Endothelial cell of umbilical vein (primary cell): Measurements from ENCODE around the gene CYTH1. TPM values are rescaled to one million over a fixed set of nuclear protein-coding genes. Genes with fewer than 3 reads are reported as not detected.

Experiments
- BruUV-seq: library from RNA; stranded (reverse); fragments of 400-500 nt; replicated peaks from 2 replicates; lab custom pipeline; 2021; lab: Mats Ljungman, UMichigan
- CTCF ChIA-PET: fragments of 300-600, 350-600 bp; sonication (Branson Sonifier 250); formaldehyde crosslinking; loops from one replicate; lab custom pipeline; 2021; ENCODE audit warnings: antibody characterized with exemption, inconsistent platforms; lab: Charles Lee
- POLR2A ChIA-PET: fragments of 300-600, 350-600 bp; sonication (Branson Sonifier 250); formaldehyde crosslinking; loops from one replicate; lab custom pipeline; 2021; ENCODE audit warnings: antibody characterized with exemption, inconsistent platforms; lab: Charles Lee
- DNase-seq: peaks from one replicate; pipeline ENCODE4 v3.0.0-alpha.2; 2011; ENCODE audit warnings: low read depth, low spot score
- FAIRE-seq: peaks from 2 replicates; lab custom pipeline; 2011; peaks lifted over from hg19 to GRCh38; lab: Jason Lieb, UNC
- H2AFZ ChIP-seq: 2 replicates; pipeline ENCODE4 v1.6.0; 2012; ENCODE audit warnings: low read depth, low read length, control low read depth, inconsistent platforms
- H3K27ac ChIP-seq: 2 replicates; pipeline ENCODE4 v1.5.1; 2011; ENCODE audit warnings: low read depth, mild to moderate bottlenecking, control low read depth, low read length, moderate library complexity; ENCODE audit not compliant: insufficient read depth
- H3K27me3 ChIP-seq, 2 experiments: 2 replicates each; pipeline versions ENCODE4 v1.6.0 to v1.6.1; 2011; ENCODE audit warnings: low read length in 2 of 2, mixed read lengths in 1 of 2; ENCODE audit not compliant: control insufficient read depth in 2 of 2, insufficient read depth in 2 of 2
- H3K36me3 ChIP-seq, 2 experiments: 2 replicates in 1 of 2; 3 replicates in 1 of 2; pipeline ENCODE4 v1.5.1; 2011; ENCODE audit warnings: low read length in 2 of 2, mild to moderate bottlenecking in 1 of 2, moderate library complexity in 1 of 2; ENCODE audit not compliant: control insufficient read depth in 2 of 2, insufficient read depth in 2 of 2; ENCODE audit errors: extremely low read depth in 1 of 2
- H3K4me1 ChIP-seq: 3 replicates; pipeline ENCODE4 v1.5.1; 2011; ENCODE audit warnings: mild to moderate bottlenecking, low read length; ENCODE audit not compliant: control insufficient read depth, insufficient read depth; ENCODE audit errors: extremely low read depth
- H3K4me2 ChIP-seq: 2 replicates; pipeline ENCODE4 v1.6.1; 2011; ENCODE audit warnings: low read length, control low read depth, mixed read lengths; ENCODE audit not compliant: insufficient read depth
- H3K4me3 ChIP-seq, 3 experiments: fragments of 200-600 bp in 1 of 3; sonication (generic), shearing (Covaris generic) in 1 of 3; replicated peaks in 1 of 3; 2 replicates each; pipeline ENCODE4 v1.5.1; 2011 to 2016; ENCODE audit warnings: control low read depth in 3 of 3, low read length in 3 of 3, mild to moderate bottlenecking in 2 of 3, inconsistent platforms in 1 of 3, low read depth in 1 of 3, moderate library complexity in 1 of 3; ENCODE audit not compliant: insufficient read depth in 1 of 3
- H3K79me2 ChIP-seq: 2 replicates; pipeline ENCODE4 v1.6.0; 2012; ENCODE audit warnings: low read length, inconsistent platforms; ENCODE audit not compliant: control insufficient read depth, insufficient read depth
- H3K9ac ChIP-seq: replicated peaks from 2 replicates; pipeline ENCODE3; 2011; ENCODE audit warnings: low read length, control low read depth; ENCODE audit not compliant: insufficient read depth; ENCODE audit errors: extremely low read depth
- H3K9me1 ChIP-seq: replicated peaks from 3 replicates; pipeline ENCODE4 v1.6.0; 2011; ENCODE audit warnings: mild to moderate bottlenecking, low read length; ENCODE audit not compliant: control insufficient read depth, insufficient read depth; ENCODE audit errors: extremely low read depth
- H3K9me3 ChIP-seq: replicated peaks from 2 replicates; pipeline ENCODE4 v1.5.1; 2012; ENCODE audit warnings: low read length, inconsistent platforms; ENCODE audit not compliant: control insufficient read depth, insufficient read depth
- H4K20me1 ChIP-seq: replicated peaks from 2 replicates; pipeline ENCODE3; 2011; ENCODE audit warnings: mild to moderate bottlenecking, low read length; ENCODE audit not compliant: control insufficient read depth, insufficient read depth; ENCODE audit errors: extremely low read depth
- CTCF ChIP-seq, 2 donors: IDR thresholded peaks; 1 replicate in 1 of 2; 2 replicates in 1 of 2; pipeline ENCODE4 v1.5.1; 2011; ENCODE audit warnings: low read length in 2 of 2, mild to moderate bottlenecking in 2 of 2, moderate library complexity in 2 of 2, control low read depth in 1 of 2, inconsistent platforms in 1 of 2, low read depth in 1 of 2; ENCODE audit not compliant: insufficient read depth in 1 of 2; ENCODE audit errors: extremely low read depth in 1 of 2
- EZH2 ChIP-seq: IDR thresholded peaks from 2 replicates; pipeline ENCODE4 v1.6.1; 2012; ENCODE audit warnings: borderline replicate concordance, low read depth, mild to moderate bottlenecking, moderate library complexity, low read length, inconsistent platforms; ENCODE audit not compliant: severe bottlenecking
- FOS ChIP-seq: IDR thresholded peaks from 2 replicates; pipeline ENCODE4 v1.6.1; 2011; ENCODE audit warnings: mild to moderate bottlenecking, low read length, moderate library complexity, borderline replicate concordance; ENCODE audit not compliant: insufficient read depth
- GATA2 ChIP-seq: IDR thresholded peaks from 2 replicates; pipeline ENCODE4 v1.7.0; 2011; ENCODE audit warnings: low read depth, mild to moderate bottlenecking, moderate library complexity, mixed read lengths, low read length; ENCODE audit not compliant: insufficient read length, insufficient read depth
- JUN ChIP-seq: IDR thresholded peaks from 2 replicates; pipeline ENCODE4 v1.6.1; 2011; ENCODE audit warnings: borderline replicate concordance, low read depth; ENCODE audit not compliant: insufficient read length, insufficient read depth
- MAX ChIP-seq: IDR thresholded peaks from 2 replicates; pipeline ENCODE4 v1.6.1; 2011; ENCODE audit not compliant: insufficient read depth, insufficient read length
- MYC ChIP-seq: IDR thresholded peaks from one replicate; pipeline ENCODE4 v1.6.1; 2011; ENCODE audit warnings: mild to moderate bottlenecking, low read depth, low read length
- POLR2A ChIP-seq: IDR thresholded peaks from 2 replicates; pipeline ENCODE4 v1.6.1; 2012; ENCODE audit warnings: low read depth, mild to moderate bottlenecking, control low read depth, low read length
- POLR2AphosphoS5 ChIP-seq: IDR thresholded peaks from 2 replicates; pipeline ENCODE4 v1.6.1; 2012; ENCODE audit warnings: low read depth, mild to moderate bottlenecking, control low read depth, low read length, moderate library complexity; ENCODE audit not compliant: insufficient read depth
- dilution Hi-C: fragments of 300-500 bp; cut with MboI; formaldehyde crosslinking; loops from one replicate; pipeline ENCODE4 v1.15.0; 2019; ENCODE audit warnings: low sequenced_read_pairs; ENCODE audit not compliant: extremely low pct_ligation_motif_present
- intact Hi-C: fragments of 100-400 bp; cut with micrococcal nuclease; formaldehyde crosslinking; loops from one replicate; pipeline ENCODE4 v1.10.0; 2022
- polyA plus RNA-seq, 4 experiments: library from polyadenylated mRNA; depleted of rRNA in 3 of 4; stranded (reverse) in 3 of 4; unstranded in 1 of 4; fragments of >200 nt; gene quantifications; 2 replicates each; pipeline versions ENCODE4 v1.2.1 to v1.2.3, GENCODE V29; 2011 to 2012; ENCODE audit warnings: missing spikeins in 1 of 4
- total RNA-seq: library from RNA; stranded (reverse); gene quantifications from 2 replicates; pipeline ENCODE4 v1.2.3, GENCODE V29; 2021

Gene CYTH1
- total and polyA plus RNA-seq, 2 donors (not counting 3 experiments of a cell fraction or from before 2014, with no cell fraction given): 35.9 to 49.9 TPM

- POLR2A ChIA-PET: no interaction called here
- no peak overlapping the region for H2AFZ ChIP-seq
- H3K27ac ChIP-seq: no peak overlapping the region
Observed at GRCh38 chr17:78658281-78658785, 123.7 kb downstream of the CYTH1 start.

GRCh38 chr17:78655251-78655940, 126.7 kb downstream of the CYTH1 start:
- Histone ChIP-seq H3K9me3 (no peaks in the 10 kb centered on the region), H3K4me3 (no peak overlapping the region), H3K9ac (no peak overlapping the region), H2AFZ (no peak overlapping the region), H3K27me3 (peaks cover 0 to 12% of the 10 kb centered on the region in 2 experiments), H4K20me1 (no peaks in the 10 kb centered on the region), H3K79me2 (no peaks in the 10 kb centered on the region), H3K27ac (no peak overlapping the region), H3K4me2 (no peak overlapping the region), H3K36me3 (no peaks in the 10 kb centered on the region), H3K9me1 (no peaks in the 10 kb centered on the region), H3K4me1 (no peaks in the 10 kb centered on the region)
- no peak for DNase-seq
- dilution Hi-C loops (no loop called here), intact Hi-C loops (no loop called here)
- no peak for FAIRE-seq
- TF ChIP-seq POLR2AphosphoS5: no peak
- TF ChIP-seq JUN: no peak
- TF ChIP-seq EZH2: no peak
- no peak for TF ChIP-seq POLR2A
- no peak for TF ChIP-seq GATA2
- TF ChIP-seq FOS: no peak
- no peak for TF ChIP-seq MYC
- no peak for TF ChIP-seq CTCF (IDR thresholded peaks at IDR 0.05; ENCODE audit: extremely low read depth in 1 of 2, insufficient read depth in 1 of 2, low read depth in 1 of 2, low read length in 2 of 2)
- TF ChIP-seq MAX: no peak
- POLR2A ChIA-PET: no interaction called here
- BruUV-seq: no TSS peak
- CTCF ChIA-PET: no interaction called here

More at GRCh38 chr17:78658281-78658785, 123.7 kb downstream of the CYTH1 start:
- H4K20me1 ChIP-seq: no peaks in the 10 kb centered on the region
- no peak overlapping the region for H3K9ac ChIP-seq
- H3K27me3 ChIP-seq: peaks cover 0 to 13% of the 10 kb centered on the region in 2 experiments
- no peak for FAIRE-seq
- no TSS peak for BruUV-seq
- DNase-seq: no peak
- TF ChIP-seq GATA2: no peak
- TF ChIP-seq JUN: no peak
- TF ChIP-seq POLR2AphosphoS5: no peak
- TF ChIP-seq POLR2A: no peak
- no peak for TF ChIP-seq MAX
- TF ChIP-seq EZH2: no peak
- TF ChIP-seq FOS: no peak
- dilution Hi-C loops (no loop called here), intact Hi-C loops (no loop called here)
- CTCF ChIA-PET: no interaction called here
- no peak overlapping the region for H3K4me2 ChIP-seq
- H3K4me1 ChIP-seq: no peaks in the 10 kb centered on the region
- no peaks in the 10 kb centered on the region for H3K9me1 ChIP-seq
- H3K79me2 ChIP-seq: no peaks in the 10 kb centered on the region
- H3K36me3 ChIP-seq: no peaks in the 10 kb centered on the region
- H3K4me3 ChIP-seq: no peak overlapping the region
- H3K9me3 ChIP-seq: no peaks in the 10 kb centered on the region
